Skeletal muscle tissue (tissue), 4 donors: ENCODE results near the gene WASF3. TPM values are rescaled to one million over a fixed set of nuclear protein-coding genes. Genes with fewer than 3 reads are reported as not detected.

Experiments
- H3K27ac ChIP-seq: one replicate; pipeline ENCODE4 v1.7.0; 2013; ENCODE audit warnings: mild to moderate bottlenecking, low read depth, low read length, inconsistent platforms
- H3K27me3 ChIP-seq, 3 donors: one replicate each; pipeline ENCODE4 v1.7.0; 2013; ENCODE audit warnings: low read length in 3 of 3; ENCODE audit not compliant: control insufficient read depth in 3 of 3, insufficient read depth in 3 of 3
- H3K36me3 ChIP-seq, 3 donors: one replicate each; pipeline ENCODE4 v1.7.0; 2013; ENCODE audit warnings: low read length in 3 of 3; ENCODE audit not compliant: control insufficient read depth in 3 of 3, insufficient read depth in 3 of 3
- H3K4me1 ChIP-seq, 3 donors: one replicate each; pipeline ENCODE4 v1.7.0; 2013; ENCODE audit warnings: low read length in 3 of 3, mild to moderate bottlenecking in 3 of 3; ENCODE audit not compliant: control insufficient read depth in 3 of 3, insufficient read depth in 3 of 3
- H3K4me3 ChIP-seq, 3 donors: one replicate each; pipeline ENCODE4 v1.7.0; 2013; ENCODE audit warnings: low read length in 3 of 3
- H3K9ac ChIP-seq, 3 donors: one replicate each; pipeline ENCODE4 v1.7.0; 2013; ENCODE audit warnings: low read length in 3 of 3, mild to moderate bottlenecking in 3 of 3, moderate library complexity in 2 of 3, low read depth in 1 of 3
- H3K9me3 ChIP-seq, 3 donors: one replicate each; pipeline ENCODE4 v1.7.0; 2013; ENCODE audit warnings: low read length in 3 of 3; ENCODE audit not compliant: control insufficient read depth in 3 of 3
- total RNA-seq: library from RNA; depleted of rRNA; stranded (reverse); fragments of >200 nt; gene quantifications from one replicate; pipeline ENCODE4 v1.2.3, GENCODE V29; 2014
- donor health status: Osteomylitis.

The WASF3 gene
- total RNA-seq, 1 donor from 2014 or later = 4.7 TPM

GRCh38 chr13:26646603-26647002, 89.1 kb downstream of the WASF3 start:
- no peaks in the 10 kb centered on the region for H3K27me3 ChIP-seq
- H3K36me3 ChIP-seq = peaks cover 0 to 2% (median 0%) of the 10 kb centered on the region in 3 donors
- H3K4me3 ChIP-seq = no peak overlapping the region
- no peak overlapping the region for H3K27ac ChIP-seq
- peaks cover 0 to 2% (median 0%) of the 10 kb centered on the region in 3 donors for H3K9me3 ChIP-seq
- no peaks in the 10 kb centered on the region for H3K4me1 ChIP-seq
- no peak overlapping the region for H3K9ac ChIP-seq

- no peaks in the 10 kb centered on the region for H3K27me3 ChIP-seq
- no peak overlapping the region for H3K4me3 ChIP-seq
- H3K9me3 ChIP-seq = peaks cover 0 to 2% (median 0%) of the 10 kb centered on the region in 3 donors
- no peak overlapping the region for H3K9ac ChIP-seq
- H3K4me1 ChIP-seq = no peaks in the 10 kb centered on the region
- H3K36me3 ChIP-seq = no peaks in the 10 kb centered on the region
- H3K27ac ChIP-seq = no peak overlapping the region
These were observed 93.8 kb downstream of the WASF3 start for GRCh38 chr13:26651234-26651633.

- H3K27me3 ChIP-seq = no peaks in the 10 kb centered on the region
- peaks cover 0 to 2% (median 0%) of the 10 kb centered on the region in 3 donors for H3K9me3 ChIP-seq
- H3K4me1 ChIP-seq = no peaks in the 10 kb centered on the region
- no peaks in the 10 kb centered on the region for H3K36me3 ChIP-seq
- no peak overlapping the region for H3K4me3 ChIP-seq
- H3K27ac ChIP-seq = no peak overlapping the region
- H3K9ac ChIP-seq = no peak overlapping the region
These were observed 95.8 kb downstream of the WASF3 start for GRCh38 chr13:26653310-26653709.

GRCh38 chr13:26653842-26654241, 96.4 kb downstream of the WASF3 start:
- Histone ChIP-seq H3K9me3 (peaks cover 0 to 2% (median 0%) of the 10 kb centered on the region in 3 donors), H3K36me3 (no peaks in the 10 kb centered on the region), H3K27me3 (no peaks in the 10 kb centered on the region), H3K9ac (no peak overlapping the region), H3K4me3 (no peak overlapping the region), H3K27ac (no peak overlapping the region), H3K4me1 (no peaks in the 10 kb centered on the region)

- no peak overlapping the region for H3K4me3 ChIP-seq
- no peaks in the 10 kb centered on the region for H3K36me3 ChIP-seq
- H3K4me1 ChIP-seq = no peaks in the 10 kb centered on the region
- no peaks in the 10 kb centered on the region for H3K9me3 ChIP-seq
- no peak overlapping the region for H3K27ac ChIP-seq
- H3K27me3 ChIP-seq = no peaks in the 10 kb centered on the region
- no peak overlapping the region for H3K9ac ChIP-seq
These were observed 99.4 kb downstream of the WASF3 start for GRCh38 chr13:26656919-26657318.

GRCh38 chr13:26658448-26659385, 101.2 kb downstream of the WASF3 start:
- Histone ChIP-seq H3K27me3 (no peaks in the 10 kb centered on the region), H3K9me3 (no peaks in the 10 kb centered on the region), H3K9ac (no peak overlapping the region), H3K4me3 (no peak overlapping the region), H3K27ac (no peak overlapping the region), H3K36me3 (no peaks in the 10 kb centered on the region), H3K4me1 (no peaks in the 10 kb centered on the region)

GRCh38 chr13:26660185-26660584, 102.7 kb downstream of the WASF3 start:
- no peaks in the 10 kb centered on the region for H3K36me3 ChIP-seq
- no peak overlapping the region for H3K4me3 ChIP-seq
- no peaks in the 10 kb centered on the region for H3K27me3 ChIP-seq
- H3K9me3 ChIP-seq = no peaks in the 10 kb centered on the region
- no peak overlapping the region for H3K27ac ChIP-seq
- H3K9ac ChIP-seq = no peak overlapping the region
- no peaks in the 10 kb centered on the region for H3K4me1 ChIP-seq

- no peak overlapping the region for H3K4me3 ChIP-seq
- H3K9ac ChIP-seq = no peak overlapping the region
- no peak overlapping the region for H3K27ac ChIP-seq
- H3K27me3 ChIP-seq = no peaks in the 10 kb centered on the region
- H3K36me3 ChIP-seq = no peaks in the 10 kb centered on the region
- no peaks in the 10 kb centered on the region for H3K4me1 ChIP-seq
- H3K9me3 ChIP-seq = no peaks in the 10 kb centered on the region
These were observed 103.3 kb downstream of the WASF3 start for GRCh38 chr13:26660766-26661165.

GRCh38 chr13:26663791-26664190, 106.3 kb downstream of the WASF3 start:
- no peak overlapping the region for H3K4me3 ChIP-seq
- no peaks in the 10 kb centered on the region for H3K27me3 ChIP-seq
- H3K27ac ChIP-seq = no peak overlapping the region
- H3K9ac ChIP-seq = no peak overlapping the region
- no peaks in the 10 kb centered on the region for H3K4me1 ChIP-seq
- H3K36me3 ChIP-seq = peaks cover 0 to 2% (median 0%) of the 10 kb centered on the region in 3 donors
- H3K9me3 ChIP-seq = no peaks in the 10 kb centered on the region

- Histone ChIP-seq H3K4me3 (no peak overlapping the region), H3K4me1 (no peaks in the 10 kb centered on the region), H3K36me3 (peaks cover 0 to 2% (median 0%) of the 10 kb centered on the region in 3 donors), H3K9me3 (no peaks in the 10 kb centered on the region), H3K27ac (no peak overlapping the region), H3K27me3 (no peaks in the 10 kb centered on the region), H3K9ac (no peak overlapping the region)
These were observed 106.8 kb downstream of the WASF3 start for GRCh38 chr13:26664286-26664685.
